Neural cell (in vitro differentiated cells): Measurements from ENCODE around the gene VSTM2B. TPM values are rescaled to one million over a fixed set of nuclear protein-coding genes. Genes with fewer than 3 reads are reported as not detected.

ENCODE experiments used
- H2AFZ ChIP-seq: fragments of 200-600, 300-800 bp; sonication (generic), shearing (Covaris generic); 2 replicates; pipeline ENCODE4 v1.6.0; 2014; ENCODE audit warnings: low read depth, mild to moderate bottlenecking, antibody characterized with exemption, low read length, moderate library complexity
- H3F3A ChIP-seq: fragments of 200-600 bp; shearing (Covaris generic); 2 replicates; pipeline ENCODE4 v1.6.1; 2016; ENCODE audit warnings: mild to moderate bottlenecking, moderate library complexity, mixed read lengths, antibody characterized with exemption, low read length; ENCODE audit not compliant: insufficient read depth, poor library complexity, severe bottlenecking
- H3K27ac ChIP-seq: fragments of 200-600, 300-800 bp; sonication (generic), shearing (Covaris generic); 2 replicates; pipeline ENCODE4 v1.5.1; 2014; ENCODE audit warnings: mild to moderate bottlenecking, low read length, moderate library complexity
- H3K27me3 ChIP-seq: fragments of 300-800, 200-600 bp; sonication (generic), shearing (Covaris generic); 2 replicates; pipeline ENCODE4 v1.6.0; 2014; ENCODE audit warnings: mild to moderate bottlenecking, low read depth, low read length, moderate library complexity; ENCODE audit not compliant: insufficient read depth
- H3K36me3 ChIP-seq: fragments of 300-800, 200-600 bp; sonication (generic), shearing (Covaris generic); 2 replicates; pipeline ENCODE4 v1.5.1; 2014; ENCODE audit warnings: mild to moderate bottlenecking, antibody characterized with exemption, low read length, moderate library complexity; ENCODE audit not compliant: insufficient read depth
- H3K4me2 ChIP-seq: fragments of 300-800, 200-600 bp; sonication (generic), shearing (Covaris generic); 2 replicates; pipeline ENCODE4 v1.6.0; 2014; ENCODE audit warnings: mild to moderate bottlenecking, low read length
- H3K4me3 ChIP-seq: fragments of 300-800, 200-600 bp; sonication (generic), shearing (Covaris generic); 2 replicates; pipeline ENCODE4 v1.5.1; 2014; ENCODE audit warnings: mild to moderate bottlenecking, low read length, moderate library complexity
- H3K79me2 ChIP-seq: fragments of 200-600 bp; shearing (Covaris generic); replicated peaks from 2 replicates; pipeline ENCODE4 v1.6.0; 2014; ENCODE audit warnings: mild to moderate bottlenecking, low read length, moderate library complexity; ENCODE audit not compliant: insufficient read depth
- H3K9ac ChIP-seq: fragments of 300-800, 200-600 bp; sonication (generic), shearing (Covaris generic); 2 replicates; pipeline ENCODE4 v1.6.1; 2016; ENCODE audit warnings: mild to moderate bottlenecking, low read length, mixed read lengths
- H3K9me2 ChIP-seq: fragments of 200-600 bp; shearing (Covaris generic); 2 replicates; pipeline ENCODE4 v1.6.1; 2016; ENCODE audit warnings: mild to moderate bottlenecking, low read length, mixed read lengths; ENCODE audit not compliant: insufficient read depth
- H3K9me3 ChIP-seq: fragments of 200-600, 300-800 bp; sonication (generic), shearing (Covaris generic); 2 replicates; pipeline ENCODE4 v1.6.1; 2016; ENCODE audit warnings: mild to moderate bottlenecking, mixed run types, low read length, moderate library complexity, mixed read lengths
- H4K20me1 ChIP-seq: fragments of 200-600 bp; shearing (Covaris generic); 2 replicates; pipeline ENCODE4 v1.6.1; 2016; ENCODE audit warnings: mild to moderate bottlenecking, mixed run types; ENCODE audit not compliant: insufficient read depth
- EP300 ChIP-seq: fragments of 450-650 bp; conservative IDR thresholded peaks from 2 replicates; pipeline ENCODE4 v1.6.1; 2014; ENCODE audit warnings: antibody characterized with exemption, mild to moderate bottlenecking, moderate library complexity; ENCODE audit not compliant: poor library complexity, severe bottlenecking
- EZH2 ChIP-seq: fragments of 200-600, 300-800 bp; shearing (Covaris generic), sonication (generic); IDR thresholded peaks from 2 replicates; pipeline ENCODE4 v1.6.1; 2014; ENCODE audit warnings: antibody characterized with exemption, low read length, borderline replicate concordance, mild to moderate bottlenecking; ENCODE audit not compliant: insufficient read depth, poor library complexity, severe bottlenecking
- MXI1 ChIP-seq: fragments of 450-650 bp; conservative IDR thresholded peaks from 2 replicates; pipeline ENCODE4 v1.6.1; 2014; ENCODE audit warnings: antibody characterized with exemption, mild to moderate bottlenecking; ENCODE audit not compliant: poor library complexity, severe bottlenecking
- POLR2AphosphoS5 ChIP-seq: IDR thresholded peaks from 2 replicates; pipeline ENCODE4 v1.6.1; 2012
- RAD21 ChIP-seq: fragments of 450-650 bp; conservative IDR thresholded peaks from 2 replicates; pipeline ENCODE4 v1.6.1; 2014; ENCODE audit warnings: antibody characterized with exemption, mild to moderate bottlenecking, moderate library complexity
- SMC3 ChIP-seq: fragments of 450-650 bp; conservative IDR thresholded peaks from 2 replicates; pipeline ENCODE4 v1.6.1; 2014; ENCODE audit warnings: antibody characterized with exemption, mild to moderate bottlenecking, moderate library complexity; ENCODE audit not compliant: poor library complexity
- TAF1 ChIP-seq: IDR thresholded peaks from 2 replicates; pipeline ENCODE4 v1.6.1; 2012; ENCODE audit warnings: low read depth
- polyA plus RNA-seq: library from polyadenylated mRNA; depleted of rRNA; stranded (reverse); fragments of >200 nt; gene quantifications from 2 replicates; pipeline ENCODE4 v1.2.3, GENCODE V29; 2014
- TF ChIP-seq, protein P1 (sequence below): IDR thresholded peaks from 2 replicates; pipeline ENCODE4 v1.6.1; 2012; ENCODE audit warnings: borderline replicate concordance
- TF ChIP-seq, protein P2 (sequence below): fragments of 450-650 bp; IDR thresholded peaks from 2 replicates; pipeline ENCODE4 v1.5.1; 2014; ENCODE audit warnings: antibody characterized with exemption, mild to moderate bottlenecking, moderate library complexity; ENCODE audit not compliant: poor library complexity, severe bottlenecking

VSTM2B gene
- polyA plus RNA-seq, 1 donor from 2014 or later: 24.4 TPM

DNA sequence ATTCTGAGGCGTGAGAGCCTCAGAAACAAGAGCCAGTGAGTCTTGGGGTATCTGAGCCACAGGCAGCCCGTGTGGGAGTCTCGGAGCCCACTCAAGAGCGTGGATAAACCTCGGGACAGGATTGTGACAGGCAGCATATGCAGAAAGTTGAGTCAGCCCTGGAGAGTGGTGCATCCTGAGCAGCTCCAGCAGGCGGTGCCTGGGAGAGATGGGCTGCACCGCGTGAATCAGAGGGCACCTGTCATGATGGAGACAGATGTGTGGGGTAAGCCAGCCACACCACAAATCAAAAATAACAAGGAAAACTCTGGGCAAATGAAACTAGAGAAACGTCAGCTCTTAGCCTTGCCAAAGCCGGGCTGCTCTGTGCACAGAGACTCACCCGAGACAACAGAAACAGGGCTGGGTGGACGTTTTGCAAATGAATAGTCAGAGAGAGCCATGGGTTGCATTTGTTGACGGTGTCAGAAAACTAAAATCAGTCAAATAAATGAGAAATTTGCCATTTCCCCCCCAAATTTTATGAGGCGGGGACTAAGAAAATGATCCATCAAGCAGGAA lies 50.3 kb downstream of the VSTM2B start:
- Histone ChIP-seq H3K9ac (no peak overlapping the region), H3K36me3 (no peaks in the 10 kb centered on the region), H3K27ac (no peak overlapping the region), H3K79me2 (no peaks in the 10 kb centered on the region), H3K4me3 (no peak overlapping the region), H4K20me1 (no peaks in the 10 kb centered on the region), H2AFZ (no peak overlapping the region), H3K4me2 (no peak overlapping the region), H3F3A (no peaks in the 10 kb centered on the region), H3K9me3 (no peaks in the 10 kb centered on the region), H3K27me3 (no peaks in the 10 kb centered on the region), H3K9me2 (no peaks in the 10 kb centered on the region)
- TF ChIP-seq POLR2AphosphoS5 (no peak), EP300 (no peak), TAF1 (no peak), MXI1 (no peak), SMC3 (no peak), EZH2 (no peak)
- TF ChIP-seq, protein P1, sequence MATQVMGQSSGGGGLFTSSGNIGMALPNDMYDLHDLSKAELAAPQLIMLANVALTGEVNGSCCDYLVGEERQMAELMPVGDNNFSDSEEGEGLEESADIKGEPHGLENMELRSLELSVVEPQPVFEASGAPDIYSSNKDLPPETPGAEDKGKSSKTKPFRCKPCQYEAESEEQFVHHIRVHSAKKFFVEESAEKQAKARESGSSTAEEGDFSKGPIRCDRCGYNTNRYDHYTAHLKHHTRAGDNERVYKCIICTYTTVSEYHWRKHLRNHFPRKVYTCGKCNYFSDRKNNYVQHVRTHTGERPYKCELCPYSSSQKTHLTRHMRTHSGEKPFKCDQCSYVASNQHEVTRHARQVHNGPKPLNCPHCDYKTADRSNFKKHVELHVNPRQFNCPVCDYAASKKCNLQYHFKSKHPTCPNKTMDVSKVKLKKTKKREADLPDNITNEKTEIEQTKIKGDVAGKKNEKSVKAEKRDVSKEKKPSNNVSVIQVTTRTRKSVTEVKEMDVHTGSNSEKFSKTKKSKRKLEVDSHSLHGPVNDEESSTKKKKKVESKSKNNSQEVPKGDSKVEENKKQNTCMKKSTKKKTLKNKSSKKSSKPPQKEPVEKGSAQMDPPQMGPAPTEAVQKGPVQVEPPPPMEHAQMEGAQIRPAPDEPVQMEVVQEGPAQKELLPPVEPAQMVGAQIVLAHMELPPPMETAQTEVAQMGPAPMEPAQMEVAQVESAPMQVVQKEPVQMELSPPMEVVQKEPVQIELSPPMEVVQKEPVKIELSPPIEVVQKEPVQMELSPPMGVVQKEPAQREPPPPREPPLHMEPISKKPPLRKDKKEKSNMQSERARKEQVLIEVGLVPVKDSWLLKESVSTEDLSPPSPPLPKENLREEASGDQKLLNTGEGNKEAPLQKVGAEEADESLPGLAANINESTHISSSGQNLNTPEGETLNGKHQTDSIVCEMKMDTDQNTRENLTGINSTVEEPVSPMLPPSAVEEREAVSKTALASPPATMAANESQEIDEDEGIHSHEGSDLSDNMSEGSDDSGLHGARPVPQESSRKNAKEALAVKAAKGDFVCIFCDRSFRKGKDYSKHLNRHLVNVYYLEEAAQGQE: no peak
- TF ChIP-seq, protein P2, sequence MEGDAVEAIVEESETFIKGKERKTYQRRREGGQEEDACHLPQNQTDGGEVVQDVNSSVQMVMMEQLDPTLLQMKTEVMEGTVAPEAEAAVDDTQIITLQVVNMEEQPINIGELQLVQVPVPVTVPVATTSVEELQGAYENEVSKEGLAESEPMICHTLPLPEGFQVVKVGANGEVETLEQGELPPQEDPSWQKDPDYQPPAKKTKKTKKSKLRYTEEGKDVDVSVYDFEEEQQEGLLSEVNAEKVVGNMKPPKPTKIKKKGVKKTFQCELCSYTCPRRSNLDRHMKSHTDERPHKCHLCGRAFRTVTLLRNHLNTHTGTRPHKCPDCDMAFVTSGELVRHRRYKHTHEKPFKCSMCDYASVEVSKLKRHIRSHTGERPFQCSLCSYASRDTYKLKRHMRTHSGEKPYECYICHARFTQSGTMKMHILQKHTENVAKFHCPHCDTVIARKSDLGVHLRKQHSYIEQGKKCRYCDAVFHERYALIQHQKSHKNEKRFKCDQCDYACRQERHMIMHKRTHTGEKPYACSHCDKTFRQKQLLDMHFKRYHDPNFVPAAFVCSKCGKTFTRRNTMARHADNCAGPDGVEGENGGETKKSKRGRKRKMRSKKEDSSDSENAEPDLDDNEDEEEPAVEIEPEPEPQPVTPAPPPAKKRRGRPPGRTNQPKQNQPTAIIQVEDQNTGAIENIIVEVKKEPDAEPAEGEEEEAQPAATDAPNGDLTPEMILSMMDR: no peak

DNA sequence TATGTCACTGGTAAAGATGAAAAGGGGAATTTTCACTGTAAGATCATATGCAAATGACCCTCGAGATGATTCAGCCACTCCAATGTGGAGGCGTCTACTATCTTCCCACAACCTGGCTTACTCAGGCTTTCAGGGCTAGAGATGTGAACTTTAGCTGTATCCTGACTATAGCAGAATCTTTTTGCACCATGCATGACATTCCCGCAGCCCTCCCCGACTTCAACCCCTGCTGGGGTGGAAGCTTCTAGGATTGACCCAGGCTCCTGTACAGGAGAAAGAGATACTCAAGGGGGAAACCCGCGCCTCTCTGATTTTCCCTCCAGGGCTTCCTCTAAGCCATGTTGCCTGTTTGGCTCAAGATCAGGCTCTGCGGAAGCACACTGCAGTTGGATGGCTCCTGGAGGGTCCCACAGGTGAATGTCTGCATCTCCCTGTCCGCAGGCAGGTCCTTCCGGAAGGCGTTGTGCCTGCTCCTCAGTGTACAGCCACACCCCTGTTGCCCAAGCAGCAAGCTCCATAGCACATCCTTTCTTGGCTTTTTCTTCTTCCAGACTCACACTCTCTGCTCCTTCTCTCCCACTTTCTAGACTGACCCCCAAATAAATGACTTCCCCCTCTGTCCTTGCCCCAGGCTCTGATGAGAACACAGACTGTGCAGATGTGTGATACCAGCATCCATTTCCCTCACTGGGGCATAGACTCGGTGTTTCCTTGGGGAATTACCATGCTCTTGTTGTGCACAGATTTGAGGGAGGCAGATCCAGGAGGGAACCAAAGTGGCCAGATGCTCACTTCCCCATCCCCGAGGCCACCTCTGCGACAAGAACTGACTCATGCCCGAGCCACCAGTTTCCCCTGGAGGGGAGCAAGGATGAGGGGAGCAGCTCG lies 51.2 kb downstream of the VSTM2B start:
- Histone ChIP-seq H3K4me2 (no peak overlapping the region), H3K36me3 (no peaks in the 10 kb centered on the region), H3K27me3 (no peaks in the 10 kb centered on the region), H3K9me3 (no peaks in the 10 kb centered on the region), H3K9ac (no peak overlapping the region), H3F3A (no peaks in the 10 kb centered on the region), H3K4me3 (no peak overlapping the region), H2AFZ (no peak overlapping the region), H3K79me2 (no peaks in the 10 kb centered on the region), H3K27ac (no peak overlapping the region), H4K20me1 (no peaks in the 10 kb centered on the region), H3K9me2 (no peaks in the 10 kb centered on the region)
- TF ChIP-seq POLR2AphosphoS5: no peak
- no peak for TF ChIP-seq EZH2
- TF ChIP-seq SMC3: no peak
- no peak for TF ChIP-seq RAD21
